Amygdala (tissue), 56 donors: ENCODE results near the gene MAML2.

Experiments used
- DNase-seq, 56 donors: peaks; one replicate each; lab custom pipeline; 2025; lab: John Stamatoyannopoulos, UW

The MAML2 gene

GRCh38 chr11:96339706-96340554 lies 3.1 kb downstream of the MAML2 start:
- peak in 20 of 56 donors; percentile 2 to 70 (median 38) for DNase-seq

GRCh38 chr11:96338910-96339705 lies 3.9 kb downstream of the MAML2 start:
- peak in 53 of 56 donors; percentile 14 to 86 (median 61) for DNase-seq

- DNase-seq = peak in 7 of 56 donors; percentile 8 to 55 (median 16)
Measured at GRCh38 chr11:96337541-96338431, 5.2 kb downstream of the MAML2 start.

DNA sequence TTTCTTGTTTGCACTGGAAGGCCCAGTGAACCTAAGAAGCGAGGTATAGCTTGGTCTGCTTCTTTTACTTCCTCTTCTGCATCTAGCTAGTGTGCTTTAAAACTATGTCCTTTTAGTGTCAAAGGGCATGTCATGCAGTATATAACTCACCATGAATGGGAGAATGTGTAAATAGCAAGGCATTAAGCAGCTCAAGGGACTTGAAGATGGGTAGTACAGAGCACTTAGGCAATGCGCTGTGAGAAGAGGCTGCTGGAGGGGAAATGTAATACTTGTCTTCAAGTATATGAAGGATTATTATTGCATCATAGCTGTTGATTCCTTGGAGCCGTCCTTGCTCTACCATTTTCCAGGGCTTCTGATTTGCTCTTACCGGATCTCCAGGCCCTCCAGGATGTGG lies 7.6 kb downstream of the MAML2 start:
- DNase-seq = no peak

GRCh38 chr11:96334219-96334618 lies 8.8 kb downstream of the MAML2 start:
- DNase-seq = no peak

GRCh38 chr11:96333191-96333719 lies 9.7 kb downstream of the MAML2 start:
- no peak for DNase-seq

DNA sequence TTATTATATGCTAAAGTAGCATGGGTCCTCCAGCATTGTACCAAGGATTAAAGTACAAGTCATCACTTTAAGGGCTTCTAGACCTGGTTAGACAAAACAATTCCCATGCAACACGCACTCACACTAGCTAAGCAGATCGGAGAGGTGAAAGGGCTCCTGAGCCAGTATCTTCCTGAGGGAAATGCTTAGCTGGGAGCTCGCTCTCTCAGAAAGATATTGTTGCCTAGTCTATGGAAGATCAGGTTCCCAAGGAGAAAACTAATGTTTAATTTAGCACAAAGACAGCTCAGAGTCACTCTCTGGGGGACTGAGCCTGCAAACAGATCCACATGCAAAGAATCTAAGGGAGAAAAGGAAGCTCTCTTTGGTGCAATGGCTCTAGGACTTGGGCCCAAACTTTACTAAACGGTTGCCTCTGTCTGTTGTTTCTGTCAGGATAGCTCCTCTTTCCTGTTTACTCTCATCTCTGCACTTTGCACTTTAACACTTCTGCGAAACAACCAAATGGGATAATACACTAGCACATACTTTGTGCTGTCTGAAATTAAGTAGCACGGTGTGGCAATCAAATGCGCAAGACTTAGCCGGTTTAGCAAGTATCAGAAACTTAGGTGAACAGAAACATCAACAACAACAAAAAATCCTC lies 10.7 kb downstream of the MAML2 start:
- DNase-seq = no peak

DNA sequence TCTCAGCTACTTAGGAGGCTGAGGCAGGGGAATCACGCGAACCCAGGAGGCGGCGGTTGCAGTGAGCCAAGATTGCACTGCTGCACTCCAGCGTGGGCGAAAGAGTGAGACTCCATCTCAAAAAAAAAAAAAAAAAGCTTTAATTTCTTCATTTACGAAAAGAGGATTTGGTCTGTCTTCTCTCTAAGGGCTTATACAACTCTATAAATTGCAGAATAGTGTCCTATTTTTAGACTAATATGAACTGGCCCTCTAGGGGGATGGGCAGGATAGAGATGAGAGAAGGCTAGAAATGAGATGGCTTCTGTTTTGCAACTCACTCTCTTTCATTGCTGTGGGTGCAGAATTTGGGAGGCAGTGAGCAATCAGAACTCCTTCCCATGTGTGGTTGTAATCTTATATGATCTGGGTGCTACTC lies 11.3 kb downstream of the MAML2 start:
- no peak for DNase-seq

DNA sequence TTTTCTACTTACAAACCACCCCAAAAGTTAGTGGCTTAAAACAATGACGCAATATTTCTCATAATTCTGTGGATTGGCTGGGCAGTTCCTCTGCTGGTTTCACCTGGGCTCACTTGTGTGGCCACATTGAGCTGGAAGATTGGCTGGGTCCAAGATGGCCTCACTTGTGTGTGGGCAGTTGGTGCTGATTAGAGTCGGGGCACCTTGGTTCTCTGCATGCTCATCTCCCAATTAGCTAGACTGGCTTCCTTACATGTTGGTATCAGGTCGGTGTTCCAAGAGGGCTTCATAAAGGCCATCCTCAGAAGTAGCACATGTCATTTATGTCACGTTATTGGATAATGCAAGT lies 12.5 kb downstream of the MAML2 start:
- no peak for DNase-seq

DNA sequence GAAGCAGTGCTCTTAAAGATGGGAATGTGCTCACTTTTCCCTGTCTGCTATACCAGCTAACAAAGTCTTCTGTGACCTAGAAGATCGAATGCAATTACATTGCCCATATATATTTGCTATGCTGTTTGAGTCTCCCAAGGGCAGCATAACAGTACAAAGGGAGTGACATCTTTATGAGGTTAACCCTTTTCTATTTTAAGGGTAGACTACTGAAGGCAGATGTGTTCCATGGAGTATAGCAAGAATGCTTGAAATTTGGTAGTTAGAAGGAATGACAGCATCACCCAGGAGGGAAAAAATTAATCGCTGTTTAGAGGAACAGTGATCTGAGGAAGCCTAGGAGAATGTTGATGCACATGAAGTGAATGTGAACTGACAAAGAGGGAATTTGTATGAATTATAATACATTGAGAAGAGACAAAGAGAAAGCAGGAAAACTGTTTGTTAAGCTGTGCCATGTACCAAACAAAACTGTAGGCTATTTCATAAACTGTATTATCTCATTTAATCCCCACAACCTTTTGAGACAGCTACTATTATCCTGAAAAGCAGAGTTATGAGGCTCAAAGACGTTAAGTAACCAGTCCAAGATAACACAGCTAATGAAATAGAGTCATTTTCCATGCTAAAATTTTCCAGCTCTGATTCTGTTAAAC lies 13.0 kb downstream of the MAML2 start:
- no peak for DNase-seq

DNA sequence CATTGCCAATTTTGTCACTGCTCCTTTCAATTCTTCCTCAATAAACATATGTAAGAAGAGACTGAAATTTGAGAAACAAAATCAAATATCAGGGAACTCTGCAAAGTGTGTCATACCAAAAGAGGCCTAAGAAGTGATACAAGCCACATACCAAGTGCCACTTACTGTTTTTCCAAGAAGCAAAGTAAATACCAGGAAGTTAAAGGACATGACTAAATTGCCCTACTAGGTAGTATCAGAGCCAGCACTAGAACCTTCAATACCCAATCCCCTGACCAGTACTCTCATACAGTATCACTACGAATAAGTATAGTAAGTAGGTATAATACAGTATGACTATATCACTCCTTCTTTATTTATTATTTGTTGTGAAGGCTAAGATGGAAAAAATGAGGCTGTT lies 13.6 kb downstream of the MAML2 start:
- DNase-seq = no peak

GRCh38 chr11:96328395-96329010 lies 14.5 kb downstream of the MAML2 start:
- DNase-seq = no peak

DNA sequence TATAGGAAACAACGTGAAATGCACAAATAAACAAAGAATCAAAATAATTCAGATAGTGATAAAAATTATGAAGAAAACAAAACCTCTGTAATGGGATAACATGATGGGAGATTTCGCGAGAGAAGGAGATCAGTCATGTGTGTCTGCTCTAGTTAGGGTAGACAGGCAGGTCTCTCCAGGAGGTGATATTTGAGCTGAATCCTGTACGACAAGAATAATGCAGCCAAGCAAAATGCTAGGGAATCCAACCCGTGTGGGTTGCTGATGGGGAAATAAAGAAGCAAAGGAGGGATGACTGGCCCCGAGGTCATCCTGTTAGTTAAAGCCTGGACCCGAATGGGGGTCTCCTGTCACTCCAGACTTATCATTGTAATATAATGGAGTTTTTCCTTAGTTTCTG lies 16.0 kb downstream of the MAML2 start:
- DNase-seq = no peak

DNA sequence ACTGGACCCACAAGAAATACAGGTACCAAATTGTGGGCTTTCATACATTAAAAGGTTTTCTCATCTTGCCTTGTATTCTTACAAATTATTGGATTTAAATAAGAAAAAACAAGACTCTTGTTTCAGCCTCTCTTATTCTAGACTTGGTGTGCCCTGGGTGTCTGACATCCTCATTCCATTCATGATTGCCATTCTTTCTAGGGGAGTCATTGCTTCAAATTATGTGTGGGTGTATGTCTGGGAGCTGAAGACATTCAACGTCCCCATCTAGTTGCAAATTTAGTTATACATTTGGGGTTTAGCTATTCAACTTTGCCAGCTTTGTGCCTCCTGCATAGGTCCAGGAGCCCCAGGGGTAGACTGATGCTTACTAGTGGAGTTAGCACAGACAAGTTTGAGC lies 18.1 kb downstream of the MAML2 start:
- DNase-seq = no peak

DNA sequence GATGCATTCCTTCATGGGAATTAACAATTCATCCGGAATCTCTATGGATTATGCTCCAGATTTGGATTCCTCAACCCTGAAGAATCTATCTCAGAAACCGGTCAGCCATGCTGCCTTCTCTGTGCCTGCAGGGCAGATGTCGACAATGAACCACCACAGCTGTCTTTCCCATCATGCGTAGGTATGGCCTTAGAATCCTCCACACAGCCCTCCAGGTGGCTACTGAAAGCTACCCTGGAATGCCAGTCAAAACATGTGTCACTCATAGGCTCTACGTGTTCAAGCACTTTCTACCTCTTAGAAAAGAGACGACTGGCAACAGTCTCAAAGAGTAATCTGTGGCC lies 19.4 kb downstream of the MAML2 start:
- DNase-seq = no peak

DNA sequence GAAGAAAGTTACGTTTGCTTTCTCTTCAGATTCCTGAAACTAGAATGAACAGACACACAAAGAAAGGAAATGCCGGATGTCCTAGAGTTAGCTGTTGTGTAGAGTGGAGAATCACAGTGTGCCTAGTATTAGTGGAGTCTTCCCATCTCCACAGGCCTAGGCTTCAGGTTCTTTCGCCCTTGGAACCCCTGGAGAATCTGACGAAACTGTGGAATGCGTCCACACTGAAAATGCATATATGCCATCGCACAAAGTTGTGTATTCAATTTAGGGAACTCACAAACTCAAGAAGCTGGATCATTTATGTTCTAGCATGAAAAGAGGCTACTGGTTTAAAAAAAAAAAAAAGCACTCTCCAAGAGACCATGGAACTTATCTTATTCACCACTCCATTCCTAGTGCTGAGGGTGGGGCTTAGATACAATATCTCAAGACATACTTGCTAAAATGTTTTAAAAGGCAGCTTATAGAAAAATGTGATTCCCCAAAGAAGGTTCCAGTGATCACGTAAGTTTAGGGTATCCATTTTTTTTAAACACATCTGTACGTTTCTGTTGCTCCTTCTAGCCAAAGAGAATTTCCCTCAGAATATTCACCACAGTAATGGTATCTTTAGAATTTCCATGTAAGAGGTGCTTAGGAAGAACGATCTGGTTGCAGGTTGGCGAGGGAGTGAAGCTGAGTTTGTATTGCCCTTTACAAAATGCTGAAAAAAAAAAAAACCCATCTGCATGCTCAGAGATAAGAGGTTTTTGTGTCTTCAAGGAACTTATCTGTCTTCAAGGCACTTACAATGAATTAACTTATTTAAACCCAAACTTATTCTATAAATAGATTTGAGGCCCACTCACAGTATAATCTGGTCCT lies 20.0 kb downstream of the MAML2 start:
- no peak for DNase-seq

DNA sequence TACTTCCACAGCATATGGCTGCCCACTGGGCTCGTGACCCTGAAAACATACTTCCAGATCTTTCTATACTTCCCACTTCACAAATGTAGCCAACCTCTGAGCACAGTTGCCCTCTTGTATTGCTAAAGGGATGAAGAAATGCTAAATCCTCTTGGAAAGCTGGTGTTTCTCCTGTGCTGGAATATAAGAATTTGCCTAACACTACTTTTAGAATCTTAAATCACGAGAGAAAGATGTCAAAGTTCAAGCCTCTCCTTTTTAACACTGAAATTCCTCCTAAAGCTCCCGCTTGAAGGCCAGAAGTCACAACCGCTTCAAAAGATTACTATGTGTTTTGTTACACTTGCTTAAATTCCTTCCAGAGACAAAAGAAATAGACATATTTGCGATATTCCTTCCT lies 21.9 kb downstream of the MAML2 start:
- no peak for DNase-seq
